CD4-positive, alpha-beta T cell treated with Interleukin-17A for 4 hours (primary cell): ENCODE data around the gene APOB.
"Not testable (repeated sequence)": the region's sequence is repeated elsewhere in the genome, so short reads cannot be mapped to it uniquely, and the experiment has no call there.

Experiments
- DNase-seq: peaks from one replicate; pipeline ENCODE4 v3.0.0-alpha.2; 2020; ENCODE audit warnings: mixed read lengths

The APOB gene

GRCh38 chr2:21030983-21031968 is 12.6 kb downstream of the APOB start:
- no peak for DNase-seq

GRCh38 chr2:21029519-21029918 is 14.4 kb downstream of the APOB start:
- DNase-seq: no peak

- DNase-seq: not testable (repeated sequence)
Observed at GRCh38 chr2:21028951-21029350, 14.9 kb downstream of the APOB start.

- DNase-seq: no peak
Observed at GRCh38 chr2:21028021-21028947, 15.6 kb downstream of the APOB start.

- no peak for DNase-seq
Observed at GRCh38 chr2:21026479-21027282, 17.2 kb downstream of the APOB start.

- no peak for DNase-seq
Observed at GRCh38 chr2:21025690-21026478, 18.0 kb downstream of the APOB start.

- DNase-seq: no peak
Observed at GRCh38 chr2:21024722-21025389, 19.0 kb downstream of the APOB start.

- DNase-seq: no peak
Observed at GRCh38 chr2:21024198-21024597, 19.7 kb downstream of the APOB start.

- no peak for DNase-seq
Observed at GRCh38 chr2:21023419-21024181, 20.3 kb downstream of the APOB start.

- no peak for DNase-seq
Observed at GRCh38 chr2:21022792-21023367, 21.0 kb downstream of the APOB start.

- no peak for DNase-seq
Observed at GRCh38 chr2:21021430-21021829, 22.4 kb downstream of the APOB start.

GRCh38 chr2:21020668-21021288 is 23.1 kb downstream of the APOB start:
- DNase-seq: no peak

- DNase-seq: no peak
Observed at GRCh38 chr2:21020031-21020667, 23.7 kb downstream of the APOB start.

- no peak for DNase-seq
Observed at GRCh38 chr2:21019678-21020021, 24.2 kb downstream of the APOB start.

- no peak for DNase-seq
Observed at GRCh38 chr2:21019000-21019677, 24.7 kb downstream of the APOB start.

GRCh38 chr2:21018290-21018689 is 25.6 kb downstream of the APOB start:
- no peak for DNase-seq

GRCh38 chr2:21017748-21018276 is 26.1 kb downstream of the APOB start:
- no peak for DNase-seq

GRCh38 chr2:21015281-21015645 is 28.6 kb downstream of the APOB start:
- no peak for DNase-seq
